HG02588 (cell line): Measurements from ENCODE around the gene ABLIM2.
A peak's percentile ranks its signal among the peaks of the same experiment; 100 is the strongest.
"Not testable (repeated sequence)": the region's sequence is repeated elsewhere in the genome, so short reads cannot be mapped to it uniquely, and the experiment has no call there.

Experiments used
- ATAC-seq: cut with Tn5 transposase; IDR thresholded peaks from one replicate; pipeline ENCODE4 v1.9.1; 2021; ENCODE audit warnings: mild to moderate bottlenecking, moderate library complexity; ENCODE audit not compliant: unreplicated experiment

Gene ABLIM2

DNA sequence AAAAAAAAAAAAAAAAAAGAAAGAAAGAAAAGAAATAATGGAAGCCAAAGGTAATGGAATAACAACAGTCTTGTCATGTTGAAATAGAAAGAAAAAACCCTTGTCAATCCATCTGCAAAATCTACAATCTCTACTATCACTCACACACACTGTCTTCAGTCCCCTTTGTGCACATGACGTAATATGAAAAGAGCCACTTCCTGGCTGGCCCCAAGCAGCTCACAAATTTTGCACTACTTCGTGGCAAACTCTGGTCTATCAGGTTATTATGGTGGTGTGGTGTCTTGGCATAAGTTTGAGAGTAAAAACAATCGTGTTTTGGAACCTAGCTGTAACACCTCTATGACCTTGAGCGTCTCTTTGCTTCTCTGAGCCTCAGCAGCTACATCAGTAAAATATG is 210.7 kb downstream of the ABLIM2 start:
- ATAC-seq, result no peak

- ATAC-seq, result no peak
Observed at GRCh38 chr4:7945709-7946380, 212.8 kb downstream of the ABLIM2 start.

- no peak for ATAC-seq
Observed at GRCh38 chr4:7944599-7945220, 213.9 kb downstream of the ABLIM2 start.

DNA sequence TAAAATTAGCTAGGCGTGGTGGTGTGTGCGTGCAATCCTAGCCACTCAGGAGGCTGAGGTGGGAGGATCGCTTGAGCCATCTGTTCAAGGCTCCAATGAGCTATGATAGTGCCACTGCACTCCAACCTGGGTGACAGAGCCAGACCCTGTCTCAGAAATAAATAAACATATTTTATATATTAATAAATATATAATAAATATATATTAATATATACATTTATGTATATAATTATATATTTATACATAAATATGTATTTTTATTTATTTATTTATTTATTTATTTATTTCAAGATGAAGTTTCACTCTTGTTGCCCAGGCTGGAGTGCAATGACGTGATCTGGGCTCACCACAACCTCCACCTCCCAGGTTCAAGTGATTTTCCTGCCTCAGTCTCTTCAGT is 214.9 kb downstream of the ABLIM2 start:
- not testable (repeated sequence) for ATAC-seq

DNA sequence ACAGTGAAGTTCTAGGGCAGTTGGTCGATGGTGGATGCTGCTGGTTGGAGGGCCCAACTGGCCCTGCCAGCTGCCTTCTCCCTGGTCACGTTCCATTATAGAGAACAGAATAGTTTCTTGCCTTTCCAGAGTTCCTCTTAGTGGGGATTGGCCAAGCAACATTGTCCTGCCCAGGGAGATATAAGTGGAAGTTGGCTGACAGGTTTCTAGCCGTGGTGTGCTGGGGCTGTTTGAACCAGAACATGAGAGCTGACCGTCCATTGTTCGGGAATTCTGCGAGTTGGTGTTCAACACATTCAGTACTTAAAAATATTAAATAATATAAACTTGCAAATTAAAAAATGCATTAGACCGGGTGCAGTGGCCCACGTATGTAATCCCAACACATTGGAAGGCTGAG is 215.4 kb downstream of the ABLIM2 start:
- no peak for ATAC-seq

DNA sequence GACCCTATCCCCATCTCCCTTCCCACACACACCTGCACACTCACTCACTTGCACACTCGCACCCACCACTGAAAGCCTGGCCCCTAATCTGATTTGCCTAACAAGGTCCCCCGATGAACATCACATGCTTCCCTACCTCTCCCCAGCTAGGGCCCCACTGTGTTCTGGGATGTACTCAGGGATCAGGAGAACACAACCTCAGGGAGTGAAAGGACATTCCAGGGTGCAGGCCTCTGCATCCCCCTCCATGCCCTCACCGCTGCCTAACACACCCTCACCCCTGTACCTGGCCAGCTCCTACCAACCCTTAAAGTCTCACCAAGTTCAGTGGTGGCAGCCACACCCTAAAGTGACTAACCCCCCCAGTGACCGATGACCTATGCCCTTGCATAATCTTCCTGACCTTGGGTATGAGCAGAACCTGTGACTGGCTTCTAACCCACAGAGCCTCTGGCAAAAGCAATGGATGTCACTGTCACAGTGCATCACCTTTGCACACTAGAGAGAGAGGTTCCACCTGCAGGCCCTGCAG is 216.6 kb downstream of the ABLIM2 start:
- no peak for ATAC-seq

- ATAC-seq, result no peak
Observed at GRCh38 chr4:7941111-7941964, 217.3 kb downstream of the ABLIM2 start.

DNA sequence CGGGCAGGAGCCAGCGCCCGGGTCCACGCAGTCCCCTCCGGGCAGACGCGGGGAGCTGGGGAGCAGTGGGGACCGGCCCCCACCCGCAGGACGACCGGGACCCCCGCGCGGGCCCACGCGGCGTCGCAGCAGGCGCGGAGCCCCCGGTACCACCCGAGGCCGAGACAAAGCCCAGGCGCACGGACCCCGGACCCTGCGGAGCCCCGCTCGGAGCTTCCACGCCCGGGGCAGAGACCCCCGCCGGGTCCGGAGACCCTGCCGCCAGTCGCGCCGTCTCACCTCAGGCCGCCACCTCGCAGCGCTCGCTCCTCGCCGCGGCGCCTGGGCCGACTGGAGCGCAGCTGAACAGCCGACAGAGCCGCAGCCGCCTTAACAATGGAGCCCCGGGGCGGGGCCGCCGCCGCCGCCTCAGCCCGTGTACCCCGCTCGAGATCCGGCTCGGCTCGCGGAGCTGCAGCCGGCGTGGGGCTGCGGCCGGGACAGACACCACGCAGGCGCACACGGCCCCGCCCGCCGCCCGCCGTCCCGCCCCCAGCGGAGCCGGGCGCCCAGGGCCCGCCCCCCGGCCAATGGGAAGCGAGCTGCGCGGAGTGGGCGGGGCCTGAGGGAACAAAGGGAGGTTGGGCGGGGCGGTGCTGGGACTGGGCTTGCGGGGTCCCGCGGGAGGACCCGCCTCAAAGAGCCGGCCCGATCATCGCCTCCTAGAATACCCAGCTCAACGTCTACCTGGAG is 219.1 kb downstream of the ABLIM2 start, which contains the start of gene AFAP1:
Gene AFAP1, minus strand, starts transcription at position 485 of the 732 bp plus-strand sequence. CDS start 67,783 bp downstream, outside the sequence.
- ATAC-seq, result peak; percentile 90

DNA sequence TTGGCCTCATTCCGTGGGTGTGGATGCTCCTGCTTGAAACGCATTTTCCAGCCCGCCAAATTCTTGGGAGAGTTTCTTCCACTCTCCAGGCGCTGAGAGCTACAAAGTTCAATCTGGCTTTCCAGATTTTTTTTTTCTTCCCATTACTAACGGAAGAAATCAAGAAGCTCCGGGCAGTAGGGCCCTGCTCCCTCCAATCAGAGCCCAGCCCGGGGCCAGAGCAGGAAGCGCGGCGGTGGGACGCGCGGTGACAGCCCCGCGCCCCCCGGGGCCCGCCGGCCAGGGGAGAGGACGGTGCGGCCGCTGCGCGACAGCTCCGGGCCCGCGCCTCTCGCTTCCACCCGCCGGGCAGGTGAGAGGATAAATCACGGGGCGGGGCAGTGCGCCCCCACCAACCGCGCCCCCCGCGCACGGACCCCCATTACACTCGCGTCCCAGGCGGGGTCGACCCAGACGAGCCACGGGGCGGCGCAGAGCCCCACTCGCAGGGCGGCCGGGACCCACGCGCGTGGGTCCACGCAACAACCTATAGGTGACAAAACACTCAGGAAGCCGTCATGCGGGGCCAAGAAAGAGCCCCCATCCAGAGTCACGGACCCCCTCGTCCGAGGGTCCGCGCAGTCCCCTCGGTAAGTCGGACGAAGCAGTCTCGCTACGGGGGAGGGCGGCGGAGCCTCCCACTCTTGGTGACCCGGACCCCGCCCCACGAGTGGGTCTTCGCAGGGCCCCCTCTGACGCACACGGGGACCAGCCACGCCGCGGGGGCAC is 219.8 kb downstream of the ABLIM2 start:
- peak; percentile 5 for ATAC-seq

DNA sequence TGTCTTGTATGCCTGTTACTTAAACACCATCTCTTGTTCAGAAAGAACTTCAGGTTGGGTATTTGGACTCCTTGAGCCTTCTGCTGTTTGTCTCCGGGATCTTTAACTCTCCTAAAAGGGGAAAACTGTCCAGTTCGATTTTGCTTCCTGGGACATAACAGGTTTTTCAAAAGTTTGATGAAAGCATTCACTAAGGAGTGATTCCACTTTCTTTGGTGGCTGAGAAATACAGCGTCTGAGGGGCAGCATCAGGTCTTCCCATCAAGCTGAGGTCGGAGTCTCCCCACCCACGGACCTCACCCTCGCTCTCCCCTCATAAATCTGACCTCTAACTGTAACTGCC is 220.4 kb downstream of the ABLIM2 start:
- no peak for ATAC-seq

- ATAC-seq, result no peak
Observed at GRCh38 chr4:7937006-7937405, 221.6 kb downstream of the ABLIM2 start.

GRCh38 chr4:7933651-7934510 is 224.7 kb downstream of the ABLIM2 start:
- no peak for ATAC-seq

GRCh38 chr4:7932287-7932686 is 226.3 kb downstream of the ABLIM2 start:
- ATAC-seq, result no peak

DNA sequence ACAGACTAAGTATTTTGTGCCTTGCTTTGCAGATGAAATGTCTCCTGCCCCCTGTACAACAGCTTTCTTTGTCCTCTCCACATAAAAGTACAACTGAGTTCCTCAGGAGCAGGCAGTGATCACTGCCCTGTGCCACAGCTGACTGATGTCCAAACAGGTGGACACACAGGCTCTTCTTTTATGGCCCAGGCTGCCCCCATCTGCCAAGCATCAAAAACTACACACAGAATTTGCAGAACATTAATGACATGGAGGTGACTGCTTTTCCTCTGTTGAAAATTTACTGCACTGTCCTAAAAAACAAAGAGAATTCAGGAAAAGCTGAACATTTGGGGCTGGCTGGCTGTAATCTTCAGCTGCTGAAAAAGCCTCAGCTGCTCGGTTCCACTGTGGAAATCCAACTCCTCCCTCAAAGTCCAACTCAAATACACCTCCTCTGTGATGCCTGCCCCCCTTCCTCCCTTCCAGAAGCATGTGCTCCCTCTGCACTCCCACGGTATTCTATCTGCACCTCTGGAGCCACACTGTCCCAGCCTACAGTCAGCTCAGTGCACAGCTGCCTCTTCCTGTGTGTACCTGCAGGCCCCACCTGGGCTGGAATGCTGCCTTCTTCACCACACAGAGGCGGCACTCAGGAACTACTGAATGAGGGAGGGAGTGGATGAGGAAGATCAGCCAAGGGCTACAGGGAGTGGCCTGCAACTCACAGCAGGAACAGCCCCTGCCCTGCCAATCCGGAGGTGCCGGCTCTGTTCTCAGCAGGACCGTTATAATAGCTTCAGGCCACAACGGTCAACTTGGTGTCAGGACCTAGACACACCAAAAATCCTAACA is 229.3 kb downstream of the ABLIM2 start:
- ATAC-seq, result no peak

- no peak for ATAC-seq
Observed at GRCh38 chr4:7928711-7929110, 229.9 kb downstream of the ABLIM2 start.

GRCh38 chr4:7926822-7927221 is 231.8 kb downstream of the ABLIM2 start:
- no peak for ATAC-seq

- no peak for ATAC-seq
Observed at GRCh38 chr4:7924570-7924969, 234.0 kb downstream of the ABLIM2 start.

DNA sequence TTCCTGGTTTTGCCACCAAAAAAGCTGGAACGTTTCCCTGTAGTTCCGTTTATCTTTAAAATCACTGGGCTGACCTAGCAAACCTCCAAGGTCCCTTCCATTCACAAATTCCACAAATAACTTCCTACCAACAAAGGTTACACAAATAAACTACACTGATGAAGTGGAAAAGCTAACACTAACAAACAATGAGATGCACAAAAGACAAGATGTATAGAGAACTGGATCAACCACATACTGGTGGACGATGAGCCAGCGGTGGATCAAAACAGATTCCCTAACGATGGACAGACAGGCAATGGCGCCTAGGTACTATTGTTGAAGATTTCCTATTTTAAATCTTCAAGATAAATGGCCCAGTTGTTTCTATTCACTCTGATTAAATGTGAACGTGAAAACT is 234.4 kb downstream of the ABLIM2 start:
- no peak for ATAC-seq
